Heart left ventricle (tissue), 16 donors: Measurements from ENCODE around the gene TXN2. TPM values are rescaled to one million over a fixed set of nuclear protein-coding genes. Genes with fewer than 3 reads are reported as not detected.

Experiments
- ATAC-seq, 4 donors: fragments of 200-7000 bp; cut with Tn5 transposase; one replicate each; pipeline ENCODE4 v1.9.1; 2020 to 2022; ENCODE audit warnings: moderate library complexity in 4 of 4, mild to moderate bottlenecking in 3 of 4, moderate number of reproducible peaks in 1 of 4
- DNase-seq, 5 donors: peaks; one replicate each; pipeline ENCODE4 v3.0.0-alpha.2; 2020
- H3K27ac ChIP-seq, 12 donors: fragments of 200-600 bp; sonication (generic) in 4 of 12; one replicate each; pipeline versions ENCODE4 v1.5.0 to v1.8.0; 2016 to 2022; ENCODE audit warnings: mild to moderate bottlenecking in 2 of 12
- H3K27me3 ChIP-seq, 9 donors: fragments of 200-600 bp; sonication (generic) in 2 of 9; one replicate each; pipeline versions ENCODE4 v1.5.1 to v1.8.0; 2016 to 2022; ENCODE audit warnings: mild to moderate bottlenecking in 3 of 9
- H3K36me3 ChIP-seq, 9 donors: fragments of 200-600 bp; sonication (generic) in 2 of 9; one replicate each; pipeline versions ENCODE4 v1.5.0 to v1.8.0; 2018 to 2022; ENCODE audit warnings: mild to moderate bottlenecking in 2 of 9
- H3K4me1 ChIP-seq, 12 donors: fragments of 200-600 bp; sonication (generic) in 4 of 12; one replicate each; pipeline versions ENCODE4 v1.5.0 to v1.8.0; 2016 to 2022; ENCODE audit warnings: mild to moderate bottlenecking in 3 of 12
- H3K4me3 ChIP-seq, 12 donors: fragments of 200-600 bp; sonication (generic) in 4 of 12; one replicate each; pipeline versions ENCODE4 v1.5.0 to v1.8.0; 2017 to 2022; ENCODE audit warnings: mild to moderate bottlenecking in 9 of 12, moderate library complexity in 4 of 12
- H3K9me3 ChIP-seq, 12 donors: fragments of 200-600 bp; sonication (generic) in 4 of 12; one replicate each; pipeline versions ENCODE4 v1.5.0 to v1.8.0; 2016 to 2022; ENCODE audit warnings: mild to moderate bottlenecking in 1 of 12
- POLR2A ChIP-seq, 2 donors: fragments of 450-650 bp; IDR thresholded peaks; one replicate each; pipeline ENCODE4 v1.6.1; 2017; ENCODE audit warnings: antibody characterized with exemption in 2 of 2, mild to moderate bottlenecking in 2 of 2, moderate library complexity in 2 of 2
- WGBS, 4 donors: extraction: QIAGEN DNeasy Blood & Tissue Kit in 2 of 4; methylation state at CpG; one replicate each; pipeline versions ENCODE4 v1.1.5 to v1.1.7; 2013 to 2018; 5-methylcytosine and 5-hydroxymethylcytosine counted together
- intact Hi-C, 10 donors: fragments of 100-400 bp; cut with DNase I; formaldehyde crosslinking; loops; one replicate each; pipeline versions ENCODE4 v1.11.1 to v1.14.2; 2022
- polyA plus RNA-seq, 2 donors: library from polyadenylated mRNA; stranded (reverse); fragments of 200-250 nt; gene quantifications; one replicate each; pipeline ENCODE4 v1.2.3, GENCODE V29; 2013
- total RNA-seq, 9 donors: library from RNA; depleted of rRNA in 2 of 9; stranded (reverse); fragments of >200 nt in 2 of 9; fragmentation: NEBNext Ultra II Directional in 3 of 9; extraction: Animal tissue kit (Norgen Biotek cat#: 25700) in 3 of 9; gene quantifications; one replicate each; pipeline versions ENCODE4 v1.1.0 to v1.2.4, GENCODE V29; 2016 to 2023
- TF ChIP-seq, protein P1 (sequence below), 12 donors: fragments of 200-600 bp; sonication (generic) in 4 of 12; IDR thresholded peaks; one replicate each; pipeline versions ENCODE4 v1.5.0 to v1.8.0; 2018 to 2022; ENCODE audit warnings: antibody characterized with exemption in 12 of 12, mild to moderate bottlenecking in 5 of 12
- donor health status: ischemic (EF 13 %, LVEDD 7.1; RV severe dilation, severe dysfunction).
- donor health status: healthy with polysubstance abuse.
- donor health status: DM: no; HTN: yes; CAD: no.
- donor health status: DM: no; HTN: no; CAD: no.
- donor health status: ischemic (EF 25% LVEDD 6.9; RV normal size, moderate dysfunction).
- donor health status: ischemic (EF 25% LVEDD 5.7; RV mildly dilated, moderate dysfunction).
- donor health status: healthy.
- donor health status: DM: yes; HTN: yes; CAD: no.
- donor health status: ischemic (EF 35%, LVEDD 5.7; RV mildly dilated, moderate dysfunction).
- donor health status: nonischemic (EF 11% LVEDD 7.7; RV severe dilation, severe dysfunction).
- donor health status: DM: yes; HTN: yes; CAD: no.
- donor health status: PGD.
- donor health status: ischemic (EF 29% LVEDD 5.4; RV normal size, mild dysfunction).
- donor health status: nonischemic (EF 23%, LVEDD 6.1; RV moderate dilation, normal function).

The TXN2 gene
- total and polyA plus RNA-seq, 11 donors = 87.9 to 160 (median 113) TPM

DNA sequence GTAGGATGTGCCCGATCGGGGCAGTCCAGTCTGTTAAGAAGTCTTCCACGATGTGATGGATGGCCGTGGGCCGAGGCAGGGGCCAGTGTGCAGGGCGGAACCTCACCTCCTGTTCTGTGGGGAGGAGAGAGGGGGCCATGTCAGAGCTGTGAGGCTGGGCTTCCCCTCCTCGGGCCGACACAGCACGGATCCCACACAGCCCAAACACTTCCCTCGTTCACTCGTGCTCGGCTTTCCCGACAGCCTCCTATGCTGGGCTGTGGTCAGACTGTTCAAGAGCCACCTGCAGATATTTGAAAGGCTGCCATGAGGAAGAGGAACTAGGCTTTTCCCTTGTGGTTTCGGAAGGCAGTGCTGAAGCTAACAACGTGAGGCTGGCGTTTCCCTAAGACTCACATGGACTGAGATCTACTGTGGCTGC is 12.3 kb upstream of the TXN2 start:
- peak in 4 of 5 donors; percentile 46 to 55 (median 50) for DNase-seq
- intact Hi-C loops = no loop called here
- no peaks in the 10 kb centered on the region for H3K27me3 ChIP-seq
- H3K36me3 ChIP-seq = peaks cover 0 to 53% (median 6%) of the 10 kb centered on the region in 9 donors
- no peaks in the 10 kb centered on the region for H3K9me3 ChIP-seq
- 64 to 85% (median 65%) methylated on average over 11 to 16 of the region's 16 CpGs for WGBS, 4 donors
- H3K4me3 ChIP-seq = no peak overlapping the region
- TF ChIP-seq, protein P1, sequence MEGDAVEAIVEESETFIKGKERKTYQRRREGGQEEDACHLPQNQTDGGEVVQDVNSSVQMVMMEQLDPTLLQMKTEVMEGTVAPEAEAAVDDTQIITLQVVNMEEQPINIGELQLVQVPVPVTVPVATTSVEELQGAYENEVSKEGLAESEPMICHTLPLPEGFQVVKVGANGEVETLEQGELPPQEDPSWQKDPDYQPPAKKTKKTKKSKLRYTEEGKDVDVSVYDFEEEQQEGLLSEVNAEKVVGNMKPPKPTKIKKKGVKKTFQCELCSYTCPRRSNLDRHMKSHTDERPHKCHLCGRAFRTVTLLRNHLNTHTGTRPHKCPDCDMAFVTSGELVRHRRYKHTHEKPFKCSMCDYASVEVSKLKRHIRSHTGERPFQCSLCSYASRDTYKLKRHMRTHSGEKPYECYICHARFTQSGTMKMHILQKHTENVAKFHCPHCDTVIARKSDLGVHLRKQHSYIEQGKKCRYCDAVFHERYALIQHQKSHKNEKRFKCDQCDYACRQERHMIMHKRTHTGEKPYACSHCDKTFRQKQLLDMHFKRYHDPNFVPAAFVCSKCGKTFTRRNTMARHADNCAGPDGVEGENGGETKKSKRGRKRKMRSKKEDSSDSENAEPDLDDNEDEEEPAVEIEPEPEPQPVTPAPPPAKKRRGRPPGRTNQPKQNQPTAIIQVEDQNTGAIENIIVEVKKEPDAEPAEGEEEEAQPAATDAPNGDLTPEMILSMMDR (IDR thresholded peaks at IDR 0.05) = no peak
- TF ChIP-seq POLR2A (IDR thresholded peaks at IDR 0.05) = no peak
- H3K27ac ChIP-seq = peak overlapping the region in 1 of 12 donors; percentile 51
- peaks cover 0 to 10% (median 0%) of the 10 kb centered on the region in 12 donors for H3K4me1 ChIP-seq
- peak; percentile 57 to 77 (median 68) for ATAC-seq

DNA sequence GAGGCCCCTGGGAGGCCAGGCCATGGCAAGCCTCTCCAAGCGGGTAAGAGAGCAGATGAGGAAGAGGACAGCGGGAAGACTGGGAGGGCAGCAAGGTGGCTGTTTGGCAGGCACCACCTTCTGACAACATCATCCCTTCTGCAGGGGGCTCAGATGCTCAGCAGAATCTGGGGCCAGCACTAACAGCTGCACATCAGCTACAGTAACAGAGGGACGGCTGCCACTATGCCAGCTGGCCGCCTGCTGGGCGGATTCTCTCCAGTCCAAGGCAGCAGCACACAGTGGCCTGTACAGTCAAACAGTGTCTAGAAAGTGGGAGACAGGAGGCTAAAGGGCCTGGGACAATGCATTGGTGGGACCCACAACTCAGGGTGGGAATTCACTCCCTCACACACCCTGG is 10.7 kb upstream of the TXN2 start:
- Histone ChIP-seq H3K4me3 (no peak overlapping the region), H3K36me3 (peaks cover 0 to 43% (median 0%) of the 10 kb centered on the region in 9 donors), H3K9me3 (no peaks in the 10 kb centered on the region), H3K27ac (no peak overlapping the region), H3K27me3 (no peaks in the 10 kb centered on the region), H3K4me1 (peaks cover 0 to 10% (median 0%) of the 10 kb centered on the region in 12 donors)
- 81 to 88% (median 86%) methylated on average over 5 of the region's 5 CpGs for WGBS, 4 donors
- ATAC-seq (no peak), DNase-seq (no peak)
- intact Hi-C loops = no loop called here
- TF ChIP-seq POLR2A (IDR thresholded peaks at IDR 0.05) = no peak
- TF ChIP-seq, protein P1 (IDR thresholded peaks at IDR 0.05) = no peak

DNA sequence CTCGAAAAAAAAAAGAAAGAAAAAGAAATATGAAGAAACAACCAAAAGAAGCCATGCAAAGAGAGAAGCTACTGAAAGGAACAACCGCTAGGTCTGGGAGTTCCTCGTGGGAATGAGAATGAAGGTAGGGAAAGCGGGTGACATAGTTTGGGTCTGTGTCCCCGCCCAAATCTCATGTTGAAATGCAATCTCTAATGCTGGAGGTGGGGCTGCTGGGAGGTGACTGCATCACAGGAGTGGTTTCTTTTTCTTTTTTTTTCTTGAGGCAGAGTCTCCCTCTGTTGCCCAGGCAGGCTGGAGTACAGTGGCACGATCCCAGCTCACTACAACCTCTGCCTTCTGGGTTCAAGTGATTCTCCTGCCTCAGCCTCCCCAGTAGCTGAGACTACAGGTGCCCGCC is 9.7 kb upstream of the TXN2 start:
- TF ChIP-seq, protein P1 (IDR thresholded peaks at IDR 0.05) = no peak
- TF ChIP-seq POLR2A (IDR thresholded peaks at IDR 0.05) = no peak
- Histone ChIP-seq H3K27ac (no peak overlapping the region), H3K9me3 (no peaks in the 10 kb centered on the region), H3K4me1 (peaks cover 0 to 10% (median 0%) of the 10 kb centered on the region in 12 donors), H3K36me3 (peaks cover 0 to 42% (median 0%) of the 10 kb centered on the region in 9 donors), H3K4me3 (no peak overlapping the region), H3K27me3 (no peaks in the 10 kb centered on the region)
- DNase-seq = no peak
- intact Hi-C loops = no loop called here
- no peak for ATAC-seq
- 92 to 95% (median 94%) methylated on average over 7 of the region's 7 CpGs for WGBS, 4 donors

DNA sequence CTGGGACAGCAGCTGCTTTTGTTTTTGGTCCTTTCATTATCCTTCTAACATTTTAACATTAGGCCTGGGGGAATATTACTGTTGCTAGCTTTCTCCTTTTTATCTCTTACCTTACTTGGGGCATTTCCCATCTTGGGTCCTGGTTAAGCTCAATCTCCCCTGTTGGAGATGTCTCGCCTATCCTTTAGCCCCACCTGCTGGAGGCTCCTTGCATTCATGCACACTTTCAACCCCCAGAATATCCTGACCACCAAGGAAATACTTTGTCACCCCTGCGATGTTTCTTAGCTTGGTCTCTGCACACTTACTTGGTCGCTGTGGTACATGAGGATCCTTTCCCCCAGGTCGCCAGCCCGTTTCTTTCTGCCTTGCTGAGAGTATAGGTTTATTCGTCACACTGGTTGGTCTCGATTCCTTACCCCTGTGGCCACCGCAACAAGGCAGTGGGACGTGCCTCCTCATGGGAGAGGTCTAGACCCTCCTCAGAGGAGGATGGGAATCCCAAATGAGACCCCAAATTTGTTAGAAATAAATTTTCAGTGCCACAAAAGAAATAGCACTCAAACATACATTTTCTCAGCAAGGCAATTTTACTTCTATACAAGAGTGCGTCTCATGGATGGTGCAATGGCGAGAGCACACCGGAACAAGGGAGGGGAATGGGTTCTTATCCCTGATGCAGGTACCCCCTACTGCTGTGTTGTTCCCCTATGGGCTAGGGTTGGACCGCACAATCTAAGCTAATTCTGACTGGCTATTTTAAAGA is 5.4 kb upstream of the TXN2 start:
- peaks cover 0 to 23% (median 0%) of the 10 kb centered on the region in 9 donors for H3K36me3 ChIP-seq
- no peaks in the 10 kb centered on the region for H3K9me3 ChIP-seq
- no peak overlapping the region for H3K4me3 ChIP-seq
- DNase-seq (peak in 3 of 5 donors; percentile 46 to 54 (median 53)), ATAC-seq (no peak)
- H3K27me3 ChIP-seq = no peaks in the 10 kb centered on the region
- WGBS, 4 donors = 85 to 90% (median 88%) methylated on average over 13 of the region's 13 CpGs
- TF ChIP-seq POLR2A (IDR thresholded peaks at IDR 0.05) = no peak
- TF ChIP-seq, protein P1 (IDR thresholded peaks at IDR 0.05) = peak; percentile 52 to 78 (median 64)
- intact Hi-C loops = loop anchor here in 6 of 10 donors (2.0 to 10.0 kb wide), 4 partner anchors 292 to 342 kb away; no protein-coding TSS in a partner anchor
- no peak overlapping the region for H3K27ac ChIP-seq
- H3K4me1 ChIP-seq = peaks cover 0 to 10% (median 6%) of the 10 kb centered on the region in 12 donors
